HG02623 (cell line): Measurements from ENCODE around the gene SYT10.
"Not testable (repeated sequence)": the region's sequence is repeated elsewhere in the genome, so short reads cannot be mapped to it uniquely, and the experiment has no call there.

ENCODE experiments used
- ATAC-seq: cut with Tn5 transposase; IDR thresholded peaks from one replicate; pipeline ENCODE4 v1.9.1; 2021; ENCODE audit warnings: moderate library complexity; ENCODE audit not compliant: unreplicated experiment

The SYT10 gene

GRCh38 chr12:33357181-33357580 lies 82.4 kb downstream of the SYT10 start:
- ATAC-seq = no peak

GRCh38 chr12:33349791-33350190 lies 89.8 kb downstream of the SYT10 start:
- ATAC-seq = no peak

GRCh38 chr12:33331961-33332398 lies 107.6 kb downstream of the SYT10 start:
- ATAC-seq = not testable (repeated sequence)

- ATAC-seq = no peak
Observed at GRCh38 chr12:33330940-33331339, 108.7 kb downstream of the SYT10 start.
